Spinal cord (tissue), 10 donors: ENCODE measurements around the gene KCNA4. TPM values are rescaled to one million over a fixed set of nuclear protein-coding genes. Genes with fewer than 3 reads are reported as not detected.
"Not testable (repeated sequence)": the region's sequence is repeated elsewhere in the genome, so short reads cannot be mapped to it uniquely, and the experiment has no call there.

ENCODE experiments used
- DNase-seq, 6 donors: peaks; one replicate each; pipeline versions ENCODE4 v3.0.0 to v3.0.0-alpha.2; 2013 to 2015; ENCODE audit warnings: low spot score in 6 of 6, low read depth in 4 of 6
- H3K27ac ChIP-seq: one replicate; pipeline ENCODE4 v1.5.1; 2013; ENCODE audit warnings: low read depth, low read length, control low read depth
- H3K27me3 ChIP-seq: one replicate; pipeline ENCODE4 v1.6.1; 2013; ENCODE audit warnings: low read length; ENCODE audit not compliant: control insufficient read depth, insufficient read depth
- H3K36me3 ChIP-seq: one replicate; pipeline ENCODE4 v1.6.1; 2013; ENCODE audit warnings: low read length; ENCODE audit not compliant: control insufficient read depth, insufficient read depth
- H3K4me1 ChIP-seq: one replicate; pipeline ENCODE4 v1.6.1; 2013; ENCODE audit warnings: low read length; ENCODE audit not compliant: control insufficient read depth, insufficient read depth
- H3K4me3 ChIP-seq: one replicate; pipeline ENCODE4 v1.5.1; 2013; ENCODE audit warnings: low read depth, low read length, control low read depth
- H3K9me3 ChIP-seq: one replicate; pipeline ENCODE4 v1.6.1; 2013; ENCODE audit warnings: low read length; ENCODE audit not compliant: control insufficient read depth, insufficient read depth
- WGBS: methylation state at CpG from one replicate; pipeline ENCODE4 v1.1.5; 2013; ENCODE audit warnings: missing lambda C conversion rate; ENCODE audit not compliant: insufficient coverage; 5-methylcytosine and 5-hydroxymethylcytosine counted together
- long read RNA-seq, 4 donors: transcript quantifications; one replicate each; lab custom pipeline, GENCODE V29; 2026
- polyA plus RNA-seq, 2 donors: library from polyadenylated mRNA; unstranded; fragments of 120-200 nt; gene quantifications; one replicate each; pipeline ENCODE4 v1.2.1, GENCODE V29; 2013; ENCODE audit not compliant: insufficient read length in 2 of 2
- total RNA-seq, 2 donors: library from RNA; depleted of rRNA in 1 of 2; stranded (reverse); fragments of 120-200 nt in 1 of 2; fragments of >200 nt in 1 of 2; gene quantifications; one replicate each; pipeline versions ENCODE4 v1.2.3 to v1.2.4, GENCODE V29; 2013 to 2014
- donor health status: healthy.

KCNA4 gene
- 10 to 100 TPM in 1 of 2 donors, 1 to 10 TPM in 1; 3.5 to 18.0 TPM for total RNA-seq
- polyA plus RNA-seq = 1 to 10 TPM; 4.7 to 5.3 TPM
- long read RNA-seq, donor 1, full-length matches to known transcripts = 2 of 2 reads
- long read RNA-seq, donor 1, partial matches to known transcripts = 0 of 2 reads
- long read RNA-seq, donor 1, other reads (novel, unspliced or antisense) = 0 of 2 reads
- long read RNA-seq, donor 2, full-length matches to known transcripts = 1 of 1 reads
- long read RNA-seq, donor 2, partial matches to known transcripts = 0 of 1 reads
- long read RNA-seq, donor 2, other reads (novel, unspliced or antisense) = 0 of 1 reads
- long read RNA-seq, donor 3 = 0 reads
- long read RNA-seq, donor 4, full-length matches to known transcripts = 4 of 4 reads
- long read RNA-seq, donor 4, partial matches to known transcripts = 0 of 4 reads
- long read RNA-seq, donor 4, other reads (novel, unspliced or antisense) = 0 of 4 reads

DNA sequence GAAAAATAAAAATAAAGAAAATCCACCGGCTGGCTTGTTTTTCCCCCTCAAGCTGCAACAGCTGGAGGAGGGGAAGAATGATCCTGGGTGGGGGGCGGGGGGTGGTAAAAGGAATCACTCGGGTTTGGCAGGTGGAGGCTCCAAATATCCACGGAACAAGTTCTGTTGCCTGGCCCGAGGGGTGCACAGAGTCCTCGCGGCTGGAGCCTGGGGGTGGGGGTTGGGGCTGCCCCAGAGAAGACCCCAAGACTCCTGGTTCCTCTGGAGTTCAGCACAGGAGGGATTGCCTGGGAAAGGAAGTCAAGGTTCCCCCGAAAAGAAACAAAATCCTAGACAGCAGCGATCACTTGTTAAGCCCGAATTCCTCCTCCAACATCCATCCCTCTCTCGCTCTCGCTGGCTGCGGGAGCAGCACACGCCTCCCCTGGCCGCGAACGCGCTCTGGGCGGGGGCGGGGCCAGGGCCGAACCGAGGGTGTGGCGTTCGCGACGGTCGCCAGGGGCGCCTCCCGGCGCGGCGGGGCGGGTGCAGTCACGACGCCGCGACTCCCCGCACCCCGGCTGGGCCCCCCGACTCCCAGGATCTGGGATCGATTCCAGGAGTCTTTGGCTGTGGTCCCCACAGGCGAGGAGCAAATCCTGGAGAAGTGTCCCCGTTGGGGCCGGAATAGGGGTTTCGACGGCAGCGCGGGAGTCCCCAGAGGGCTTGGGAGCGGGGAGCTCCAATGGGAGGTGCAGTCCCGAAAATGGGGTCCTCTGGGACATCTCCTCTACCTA, at the start of gene KCNA4:
KCNA4 (minus strand) TSS at position 443 of the 776 bp plus-strand sequence. CDS start 4,352 bp downstream, outside the sequence.
- peaks cover 17% of the 10 kb centered on the region for H3K4me1 ChIP-seq
- peaks cover 8% of the 10 kb centered on the region for H3K36me3 ChIP-seq
- H3K27me3 ChIP-seq = peaks cover 31% of the 10 kb centered on the region
- 0% methylated on average over 46 of the region's 50 CpGs for WGBS
- H3K4me3 ChIP-seq = peak within 1 kb of the TSS; percentile 54
- no peak within 1 kb of the TSS for H3K27ac ChIP-seq
- H3K9me3 ChIP-seq = no peaks in the 10 kb centered on the region
- DNase-seq = peak in 4 of 6 donors; percentile 52 to 88 (median 74)

DNA sequence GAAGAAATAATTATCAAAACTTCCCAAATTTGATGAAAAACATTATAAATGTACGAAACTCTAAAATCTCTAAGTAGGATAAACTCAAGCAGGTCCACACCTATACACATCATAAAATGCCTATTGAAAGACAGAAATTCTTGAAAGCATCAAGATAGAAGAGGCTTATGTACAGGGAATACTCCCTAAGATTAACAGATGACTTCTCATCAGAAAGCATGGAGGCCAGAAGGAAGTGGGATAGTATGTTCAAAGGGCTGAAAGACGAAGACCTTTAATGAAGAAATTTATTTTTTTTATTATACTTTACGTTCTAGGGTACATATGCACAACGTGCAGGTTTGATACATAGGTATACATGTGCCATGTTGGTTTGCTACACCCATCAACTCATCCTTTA, 45.3 kb upstream of the KCNA4 start:
- Histone ChIP-seq H3K4me1 (no peaks in the 10 kb centered on the region), H3K27me3 (no peaks in the 10 kb centered on the region), H3K4me3 (no peak overlapping the region), H3K36me3 (no peaks in the 10 kb centered on the region), H3K27ac (no peak overlapping the region), H3K9me3 (no peaks in the 10 kb centered on the region)
- WGBS = no CpG with 5 or more reads among the region's 4 CpGs
- DNase-seq = no peak

DNA sequence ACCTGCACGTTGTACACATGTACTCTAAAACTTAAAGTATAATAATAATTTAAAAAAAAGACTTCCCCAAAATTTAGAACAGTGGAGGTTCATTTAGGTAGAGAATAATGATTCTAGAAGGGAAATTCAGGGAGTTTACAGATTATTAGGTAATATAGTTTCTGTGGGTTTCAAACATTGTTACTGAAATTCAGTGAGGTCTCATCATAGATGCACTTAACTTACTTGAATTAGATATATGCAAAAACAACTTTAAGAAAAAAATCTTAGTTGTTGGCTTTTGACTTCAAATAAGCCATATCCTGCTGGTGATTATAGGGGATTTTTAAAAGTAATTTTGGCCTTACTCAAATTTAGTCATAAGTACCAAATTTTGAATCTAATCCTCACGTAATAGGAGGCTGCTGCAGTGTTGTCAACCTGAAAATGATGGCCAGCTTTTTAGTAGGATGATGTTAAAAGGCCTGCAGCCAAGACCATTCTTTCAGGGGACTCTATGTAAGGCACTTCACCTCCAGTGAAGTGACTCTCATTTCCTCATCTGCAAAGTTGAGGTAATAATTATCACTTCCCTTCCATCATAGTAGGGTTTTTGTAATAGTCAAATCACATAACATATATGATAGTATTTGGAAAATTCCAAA, 42.5 kb upstream of the KCNA4 start:
- WGBS = no CpG with 5 or more reads among the region's 2 CpGs
- no peaks in the 10 kb centered on the region for H3K9me3 ChIP-seq
- no peaks in the 10 kb centered on the region for H3K4me1 ChIP-seq
- no peak overlapping the region for H3K27ac ChIP-seq
- H3K36me3 ChIP-seq = no peaks in the 10 kb centered on the region
- H3K4me3 ChIP-seq = no peak overlapping the region
- no peaks in the 10 kb centered on the region for H3K27me3 ChIP-seq
- DNase-seq = no peak

DNA sequence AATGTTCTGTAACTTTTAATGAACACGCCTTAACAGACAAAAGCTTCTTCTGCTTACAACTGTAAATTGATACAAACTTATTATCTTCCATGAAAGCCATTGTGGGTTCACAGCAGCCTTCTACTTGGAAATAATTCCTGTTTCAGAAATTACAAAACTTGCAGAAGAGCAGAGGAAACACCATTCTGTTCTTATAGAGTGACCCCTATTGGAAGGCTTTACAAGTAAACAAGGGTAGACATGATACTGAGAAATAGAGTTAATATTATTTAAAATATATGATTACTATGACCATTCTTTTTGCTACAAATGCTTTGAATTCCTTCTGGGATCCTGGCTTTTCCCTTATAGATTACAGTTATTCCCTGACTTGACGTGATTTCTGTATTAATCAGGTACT, 32.4 kb upstream of the KCNA4 start:
- H3K27ac ChIP-seq = no peak overlapping the region
- H3K27me3 ChIP-seq = no peaks in the 10 kb centered on the region
- no peaks in the 10 kb centered on the region for H3K4me1 ChIP-seq
- DNase-seq = peak in 1 of 6 donors; percentile 5
- H3K4me3 ChIP-seq = no peak overlapping the region
- no peaks in the 10 kb centered on the region for H3K9me3 ChIP-seq
- WGBS = no CpG with 5 or more reads among the region's 2 CpGs
- no peaks in the 10 kb centered on the region for H3K36me3 ChIP-seq

DNA sequence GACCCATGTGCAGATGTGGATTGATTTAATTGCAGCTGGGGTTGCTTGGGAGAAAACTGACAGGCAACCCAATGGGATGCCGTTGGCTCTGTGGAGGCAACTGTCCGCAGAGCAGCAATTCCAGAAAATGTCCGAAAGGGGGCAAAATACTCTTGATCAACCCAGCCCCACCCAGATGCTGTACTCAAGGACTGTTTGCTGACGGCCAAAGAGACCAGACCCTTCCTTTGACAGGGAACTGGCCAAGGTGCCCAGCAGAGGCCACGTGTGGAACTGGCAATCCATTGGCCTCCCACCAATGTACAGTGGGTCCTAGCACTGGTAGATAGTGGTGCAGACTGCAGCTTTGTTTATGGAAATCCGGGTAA, 29.7 kb upstream of the KCNA4 start:
- no peak for DNase-seq
- Histone ChIP-seq H3K4me3 (no peak overlapping the region), H3K4me1 (no peaks in the 10 kb centered on the region), H3K9me3 (no peaks in the 10 kb centered on the region), H3K27me3 (no peaks in the 10 kb centered on the region), H3K36me3 (no peaks in the 10 kb centered on the region), H3K27ac (no peak overlapping the region)
- 33% methylated on average over 5 of the region's 6 CpGs for WGBS

DNA sequence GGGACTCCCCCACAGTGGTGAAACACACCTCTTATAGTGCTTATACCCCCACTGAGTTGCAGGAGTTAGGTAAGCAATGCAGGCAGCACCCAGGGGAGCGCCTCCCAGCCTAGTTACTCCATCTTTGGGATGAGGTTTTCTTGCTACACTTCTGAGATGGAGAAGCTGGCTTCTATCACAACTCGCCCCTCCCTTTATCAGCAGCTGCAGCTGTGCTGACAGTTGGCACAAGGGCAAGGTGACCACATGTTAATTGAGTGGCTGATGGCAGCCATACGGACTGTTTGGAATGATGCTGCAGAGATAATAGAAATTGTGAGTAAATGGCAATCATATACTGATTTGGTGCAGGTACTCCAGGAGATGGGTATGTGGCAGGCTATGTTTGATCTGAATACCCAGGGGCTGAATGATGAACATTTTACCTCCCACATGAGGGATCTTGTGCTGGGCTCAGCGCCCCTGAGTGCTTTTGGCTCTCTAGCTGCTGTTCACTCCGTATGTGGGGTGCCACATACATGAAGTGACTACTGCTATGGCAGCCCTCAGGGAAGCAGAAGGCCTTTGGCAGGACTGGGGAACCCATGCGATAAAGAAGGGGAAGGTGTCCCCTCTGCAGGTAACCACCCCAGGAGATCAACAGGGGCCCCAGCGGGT, 29.2 kb upstream of the KCNA4 start:
- no peaks in the 10 kb centered on the region for H3K36me3 ChIP-seq
- WGBS = 61% methylated on average over 6 of the region's 7 CpGs
- H3K9me3 ChIP-seq = no peaks in the 10 kb centered on the region
- H3K4me1 ChIP-seq = peaks cover 4% of the 10 kb centered on the region
- no peak overlapping the region for H3K4me3 ChIP-seq
- no peak overlapping the region for H3K27ac ChIP-seq
- DNase-seq = peak in 1 of 6 donors; percentile 4
- H3K27me3 ChIP-seq = no peaks in the 10 kb centered on the region

DNA sequence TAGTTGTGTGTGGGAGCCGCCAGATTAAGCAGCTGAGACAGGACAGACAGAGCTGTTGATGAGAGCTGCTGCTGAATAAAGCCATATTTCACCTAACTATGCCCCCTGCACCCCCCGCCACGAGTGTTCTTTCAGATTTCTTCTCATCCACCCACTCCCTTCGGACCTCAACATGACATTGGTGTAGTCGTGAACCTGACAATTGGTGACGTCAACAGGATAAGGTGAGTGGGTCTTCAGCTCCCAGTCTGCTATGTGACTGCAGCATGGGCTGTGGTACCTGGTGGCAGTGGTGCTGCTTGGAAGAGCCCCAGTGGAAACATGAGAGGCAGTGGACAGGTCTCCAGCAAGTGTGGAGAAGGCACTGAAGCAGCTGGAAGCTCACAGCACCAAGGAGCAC, 28.3 kb upstream of the KCNA4 start:
- WGBS = no CpG with 5 or more reads among the region's 6 CpGs
- H3K36me3 ChIP-seq = no peaks in the 10 kb centered on the region
- H3K9me3 ChIP-seq = no peaks in the 10 kb centered on the region
- H3K27me3 ChIP-seq = no peaks in the 10 kb centered on the region
- H3K4me3 ChIP-seq = no peak overlapping the region
- no peak overlapping the region for H3K27ac ChIP-seq
- DNase-seq = no peak
- H3K4me1 ChIP-seq = peaks cover 4% of the 10 kb centered on the region

DNA sequence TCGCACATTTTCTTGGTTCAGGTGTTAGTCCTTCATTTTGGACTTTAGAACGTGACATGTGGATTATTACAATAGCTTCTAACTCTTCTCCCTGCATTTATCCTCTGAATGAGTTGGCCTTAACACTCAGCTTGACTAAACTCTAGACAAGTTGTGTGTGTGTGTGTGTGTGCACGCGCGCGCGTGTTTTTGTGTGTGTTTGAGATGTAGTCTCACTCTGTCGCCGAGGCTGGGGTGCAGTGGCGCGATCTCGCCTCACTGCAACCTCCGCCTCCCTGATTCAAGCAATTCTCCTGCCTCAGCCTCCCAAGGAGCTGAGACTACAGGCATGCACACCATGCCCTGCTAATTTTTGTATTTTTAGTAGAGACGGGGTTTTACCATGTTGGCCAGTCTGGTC, 24.3 kb upstream of the KCNA4 start:
- Histone ChIP-seq H3K36me3 (no peaks in the 10 kb centered on the region), H3K9me3 (no peaks in the 10 kb centered on the region), H3K4me3 (no peak overlapping the region), H3K27me3 (no peaks in the 10 kb centered on the region), H3K4me1 (peaks cover 4% of the 10 kb centered on the region), H3K27ac (no peak overlapping the region)
- DNase-seq = no peak
- 86% methylated on average over 1 of the region's 14 CpGs for WGBS

DNA sequence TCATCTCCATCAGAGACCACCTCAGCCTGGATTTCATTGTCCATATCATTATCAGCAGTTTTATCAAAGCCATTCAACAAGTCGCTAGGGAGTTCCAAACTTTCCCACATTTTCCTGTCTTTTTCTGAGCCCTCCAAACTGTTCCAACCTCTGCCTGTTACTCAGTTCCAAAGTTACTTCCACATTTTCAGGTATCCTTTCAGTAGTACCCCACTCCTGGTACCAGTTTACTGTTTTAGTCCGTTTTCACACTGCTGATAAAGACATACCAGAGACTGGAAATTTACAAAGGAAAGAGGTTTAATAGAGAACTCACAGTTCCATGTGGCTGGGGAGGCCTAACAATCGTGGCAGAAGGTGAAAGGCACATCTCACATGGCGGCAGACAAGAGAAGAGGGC, 17.9 kb upstream of the KCNA4 start:
- not testable (repeated sequence) for H3K4me1 ChIP-seq, H3K27me3 ChIP-seq, H3K36me3 ChIP-seq, H3K27ac ChIP-seq, H3K9me3 ChIP-seq, H3K4me3 ChIP-seq, DNase-seq
- WGBS = 83% methylated on average over 2 of the region's 4 CpGs
